ENCODE measurements around the gene USP13. TPM values are rescaled to one million over a fixed set of nuclear protein-coding genes. Genes with fewer than 3 reads are reported as not detected.

The USP13 gene
- total and polyA plus RNA-seq, 2 experiments from 2014 or later: 6.0 to 8.2 TPM

DNA sequence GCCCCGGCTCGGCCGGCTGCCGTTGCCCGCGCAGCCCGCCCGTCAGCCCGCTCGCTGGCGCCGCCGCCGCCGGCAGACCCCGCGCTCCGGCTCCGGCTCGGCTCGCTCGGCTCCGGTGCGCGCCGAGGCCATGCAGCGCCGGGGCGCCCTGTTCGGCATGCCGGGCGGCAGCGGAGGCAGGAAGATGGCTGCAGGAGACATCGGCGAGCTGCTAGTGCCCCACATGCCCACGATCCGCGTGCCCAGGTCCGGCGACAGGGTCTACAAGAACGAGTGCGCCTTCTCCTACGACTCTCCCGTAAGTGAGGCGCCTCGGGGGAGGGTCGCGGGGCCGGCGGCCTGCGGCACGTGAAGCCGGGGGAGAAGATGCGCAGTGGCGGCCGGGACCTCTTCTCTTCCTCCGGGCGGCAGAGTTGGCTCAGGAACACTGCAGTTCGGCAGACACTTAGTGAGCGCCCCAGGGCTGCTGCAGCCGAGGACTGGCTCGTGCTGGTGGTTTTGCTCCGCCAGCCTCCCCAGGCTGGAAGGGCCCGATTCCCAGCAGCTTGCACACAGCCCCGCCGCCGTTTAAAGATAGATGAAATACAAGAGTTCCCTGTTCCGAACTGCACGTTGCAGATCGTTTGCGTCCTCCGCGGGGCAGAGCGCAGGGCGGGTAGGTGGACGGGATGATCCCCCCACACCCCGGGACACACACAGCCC lies 407 bp downstream of the USP13 start:
- Histone ChIP-seq H3K4me3 (peak overlapping the region; percentile 95), H2AFZ (peak overlapping the region; percentile 98), H3K4me1 (ENCODE audit: insufficient read depth) (peaks cover 8% of the 10 kb centered on the region; the same call in 1 of the 2 replicates), H3K27ac (peak overlapping the region; percentile 86), H3F3A (ENCODE audit: insufficient read depth) (peaks cover 23% of the 10 kb centered on the region), H3K9me3 (ENCODE audit: low read depth) (no peaks in the 10 kb centered on the region), H3K4me2 (ENCODE audit: unreplicated experiment) (peak overlapping the region; percentile 90), H3K36me3 (ENCODE audit: low read depth) (no peaks in the 10 kb centered on the region), H3K9me2 (ENCODE audit: insufficient read depth) (no peaks in the 10 kb centered on the region), H4K20me1 (ENCODE audit: insufficient read depth) (no peaks in the 10 kb centered on the region), H3K27me3 (replicated peaks; ENCODE audit: insufficient read depth) (no peaks in the 10 kb centered on the region), H3K9ac (peak overlapping the region; percentile 88), H3K79me2 (ENCODE audit: insufficient read depth) (peaks cover 44% of the 10 kb centered on the region)
- DNase-seq: peak; percentile 92
- in situ Hi-C loops (cut with MboI): no loop called here
- no peak for TF ChIP-seq EZH2phosphoT487 (IDR thresholded peaks at IDR 0.05; ENCODE audit: insufficient read depth, low read depth)
- no peak for TF ChIP-seq EZH2 (IDR thresholded peaks at IDR 0.05; ENCODE audit: insufficient read depth, poor library complexity, severe bottlenecking)
- 0% methylated on average over 61 to 67 of the region's 77 CpGs for WGBS, 2 experiments (ENCODE audit: low coverage in 1 of 2, low lambda C conversion rate in 2 of 2, missing lambda C conversion rate in 2 of 2)

- WGBS, 2 experiments (ENCODE audit: low coverage in 1 of 2, low lambda C conversion rate in 2 of 2, missing lambda C conversion rate in 2 of 2): 93 to 94% methylated on average over 2 of the region's 2 CpGs
- H3K79me2 ChIP-seq (ENCODE audit: insufficient read depth): peaks cover 64% of the 10 kb centered on the region
These were observed 2.4 kb downstream of the USP13 start for GRCh38 chr3:179655236-179655635.

DNA sequence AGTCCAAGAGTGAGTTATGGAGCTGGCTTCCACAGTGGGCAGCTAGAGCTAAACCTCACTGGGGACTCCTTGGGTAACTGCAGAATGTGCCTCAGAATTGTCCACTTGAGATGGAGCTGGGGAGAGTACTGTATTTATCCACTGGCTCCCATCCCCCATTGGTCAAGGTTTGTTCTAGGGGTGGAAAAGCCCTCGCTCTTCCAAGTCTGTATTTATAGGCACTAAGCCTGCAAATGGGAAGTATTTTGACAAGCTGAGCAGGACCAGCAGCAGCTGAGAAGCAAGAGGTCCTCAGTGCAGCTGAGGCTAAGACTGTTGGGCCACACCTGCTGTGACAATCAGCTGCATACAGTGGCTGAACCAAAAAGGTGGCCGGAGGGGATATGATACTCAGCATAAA lies 5.8 kb downstream of the USP13 start:
- H3K27me3 ChIP-seq (replicated peaks; ENCODE audit: insufficient read depth): no peaks in the 10 kb centered on the region
- H3K4me1 ChIP-seq (ENCODE audit: insufficient read depth): peaks cover 8% of the 10 kb centered on the region; the same call in 1 of the 2 replicates
- no peak for TF ChIP-seq EZH2 (IDR thresholded peaks at IDR 0.05; ENCODE audit: insufficient read depth, poor library complexity, severe bottlenecking)
- TF ChIP-seq EZH2phosphoT487 (IDR thresholded peaks at IDR 0.05; ENCODE audit: insufficient read depth, low read depth): no peak
- H3K36me3 ChIP-seq (ENCODE audit: low read depth): no peaks in the 10 kb centered on the region
- no peaks in the 10 kb centered on the region for H3K9me3 ChIP-seq (ENCODE audit: low read depth)
- H3K9ac ChIP-seq: no peak overlapping the region
- no peak overlapping the region for H3K27ac ChIP-seq
- H3K4me2 ChIP-seq (ENCODE audit: unreplicated experiment): no peak overlapping the region
- H4K20me1 ChIP-seq (ENCODE audit: insufficient read depth): no peaks in the 10 kb centered on the region
- no peaks in the 10 kb centered on the region for H3K9me2 ChIP-seq (ENCODE audit: insufficient read depth)
- peaks cover 98% of the 10 kb centered on the region for H3K79me2 ChIP-seq (ENCODE audit: insufficient read depth)
- H2AFZ ChIP-seq: no peak overlapping the region
- WGBS, 2 experiments (ENCODE audit: low coverage in 1 of 2, low lambda C conversion rate in 2 of 2, missing lambda C conversion rate in 2 of 2): 92 to 98% methylated on average over 2 of the region's 2 CpGs
- H3K4me3 ChIP-seq: no peak overlapping the region
- in situ Hi-C loops (cut with MboI): no loop called here
- DNase-seq: no peak
- peaks cover 12% of the 10 kb centered on the region; the same call in 1 of the 2 replicates for H3F3A ChIP-seq (ENCODE audit: insufficient read depth)

More at GRCh38 chr3:179655236-179655635, 2.4 kb downstream of the USP13 start:
- Histone ChIP-seq H3K36me3 (ENCODE audit: low read depth) (no peaks in the 10 kb centered on the region), H3F3A (ENCODE audit: insufficient read depth) (peaks cover 23% of the 10 kb centered on the region), H3K9ac (no peak overlapping the region), H3K27me3 (replicated peaks; ENCODE audit: insufficient read depth) (no peaks in the 10 kb centered on the region), H3K27ac (no peak overlapping the region), H3K9me2 (ENCODE audit: insufficient read depth) (no peaks in the 10 kb centered on the region), H3K4me1 (ENCODE audit: insufficient read depth) (peaks cover 8% of the 10 kb centered on the region; the same call in 1 of the 2 replicates), H3K4me2 (ENCODE audit: unreplicated experiment) (no peak overlapping the region), H2AFZ (no peak overlapping the region), H3K4me3 (no peak overlapping the region), H3K9me3 (ENCODE audit: low read depth) (no peaks in the 10 kb centered on the region), H4K20me1 (ENCODE audit: insufficient read depth) (no peaks in the 10 kb centered on the region)
- in situ Hi-C loops (cut with MboI): no loop called here
- no peak for DNase-seq
- TF ChIP-seq EZH2phosphoT487 (IDR thresholded peaks at IDR 0.05; ENCODE audit: insufficient read depth, low read depth): no peak
- no peak for TF ChIP-seq EZH2 (IDR thresholded peaks at IDR 0.05; ENCODE audit: insufficient read depth, poor library complexity, severe bottlenecking)

DNA sequence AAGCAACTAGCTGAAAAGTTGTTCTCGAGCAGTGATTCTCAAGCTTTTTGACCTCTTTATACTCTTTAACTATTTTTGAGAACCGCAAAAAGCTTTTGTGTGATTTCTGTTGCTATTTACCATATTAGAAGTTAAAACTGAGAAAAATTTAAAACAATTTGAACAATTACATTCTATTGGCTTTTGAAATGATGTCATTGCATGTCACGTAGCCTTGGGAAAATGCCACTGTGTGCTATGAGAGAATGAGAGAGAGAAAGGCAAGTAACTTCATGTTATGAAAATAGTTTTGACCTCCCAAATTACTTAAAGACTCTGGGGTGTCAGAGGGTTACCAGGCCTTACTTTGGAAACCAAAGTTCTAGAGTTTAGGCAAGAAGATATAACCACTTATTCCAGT lies 8.0 kb downstream of the USP13 start:
- Histone ChIP-seq H4K20me1 (ENCODE audit: insufficient read depth) (no peaks in the 10 kb centered on the region), H3K27ac (no peak overlapping the region), H3K9me3 (ENCODE audit: low read depth) (no peaks in the 10 kb centered on the region), H3K79me2 (ENCODE audit: insufficient read depth) (peaks cover 100% of the 10 kb centered on the region), H3K4me3 (no peak overlapping the region), H3K4me1 (ENCODE audit: insufficient read depth) (no peaks in the 10 kb centered on the region), H3K9ac (no peak overlapping the region), H3F3A (ENCODE audit: insufficient read depth) (no peaks in the 10 kb centered on the region), H3K36me3 (ENCODE audit: low read depth) (no peaks in the 10 kb centered on the region), H3K4me2 (ENCODE audit: unreplicated experiment) (no peak overlapping the region), H3K9me2 (ENCODE audit: insufficient read depth) (no peaks in the 10 kb centered on the region), H2AFZ (no peak overlapping the region), H3K27me3 (replicated peaks; ENCODE audit: insufficient read depth) (no peaks in the 10 kb centered on the region)
- TF ChIP-seq EZH2phosphoT487 (IDR thresholded peaks at IDR 0.05; ENCODE audit: insufficient read depth, low read depth) (no peak), EZH2 (IDR thresholded peaks at IDR 0.05; ENCODE audit: insufficient read depth, poor library complexity, severe bottlenecking) (no peak)
- in situ Hi-C loops (cut with MboI): no loop called here
- WGBS, 2 experiments (ENCODE audit: low coverage in 1 of 2, low lambda C conversion rate in 2 of 2, missing lambda C conversion rate in 2 of 2): 67 to 71% methylated on average over 3 of the region's 3 CpGs
- DNase-seq: no peak

Data from GM23248 (cell line).